ENCODE results near the gene FOSL2.

GRCh38 chr2:28394997-28395333 is 2.3 kb downstream of the FOSL2 start:
- no peak for TF ChIP-seq POLR2A (IDR thresholded peaks at IDR 0.05; ENCODE audit: low read length)
- no peak for TF ChIP-seq GATA1 (IDR thresholded peaks at IDR 0.05; ENCODE audit: low read depth, low read length)

All from erythroblast (primary cell).